COLO668 (cell line): Measurements from ENCODE around the gene ACOX3.
"Not testable (repeated sequence)": the region's sequence is repeated elsewhere in the genome, so short reads cannot be mapped to it uniquely, and the experiment has no call there.

Experiments
- DNase-seq: peaks from one replicate; lab custom pipeline; 2025; ENCODE audit not compliant: unreplicated experiment; lab: John Stamatoyannopoulos, UW

ACOX3 gene

DNA sequence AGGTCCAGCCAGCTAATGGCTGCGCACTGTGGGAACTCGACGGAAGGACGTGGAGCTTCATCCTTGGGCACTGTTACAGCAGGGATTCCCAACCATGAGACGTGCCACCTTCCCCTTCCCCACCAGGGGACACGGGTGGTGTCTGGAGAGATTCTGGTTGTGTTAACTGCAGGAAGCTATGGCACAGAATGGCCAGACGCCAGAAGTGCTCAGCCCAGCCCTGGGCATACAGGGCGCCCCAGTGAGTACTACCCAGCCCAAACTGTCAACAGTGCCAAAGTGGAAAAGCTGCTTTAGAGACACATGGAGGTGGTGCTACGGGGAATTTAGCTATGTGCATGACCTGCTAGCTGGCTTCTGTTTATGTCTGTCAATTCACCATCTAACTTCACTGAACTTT lies 32.8 kb downstream of the ACOX3 start:
- DNase-seq, result no peak

DNA sequence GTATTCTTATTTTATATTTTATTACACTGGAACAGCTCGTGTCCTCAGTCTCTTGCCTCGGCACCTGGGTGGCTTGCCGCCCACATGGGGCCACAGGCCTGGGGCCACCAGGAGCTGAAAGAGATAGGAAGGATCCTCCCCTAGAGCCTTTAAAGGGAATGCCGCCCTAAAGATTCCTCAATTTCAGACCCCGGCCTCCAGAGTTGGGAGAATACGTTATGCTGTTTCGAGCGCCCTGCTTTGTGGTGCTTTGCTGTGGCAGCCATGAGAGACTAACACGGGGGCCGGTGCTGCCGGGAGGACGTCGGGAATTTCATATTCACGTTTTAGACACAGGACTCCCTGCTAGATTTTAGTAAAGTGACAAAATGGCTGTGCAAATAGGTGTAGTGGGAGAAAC lies 33.2 kb downstream of the ACOX3 start:
- no peak for DNase-seq

DNA sequence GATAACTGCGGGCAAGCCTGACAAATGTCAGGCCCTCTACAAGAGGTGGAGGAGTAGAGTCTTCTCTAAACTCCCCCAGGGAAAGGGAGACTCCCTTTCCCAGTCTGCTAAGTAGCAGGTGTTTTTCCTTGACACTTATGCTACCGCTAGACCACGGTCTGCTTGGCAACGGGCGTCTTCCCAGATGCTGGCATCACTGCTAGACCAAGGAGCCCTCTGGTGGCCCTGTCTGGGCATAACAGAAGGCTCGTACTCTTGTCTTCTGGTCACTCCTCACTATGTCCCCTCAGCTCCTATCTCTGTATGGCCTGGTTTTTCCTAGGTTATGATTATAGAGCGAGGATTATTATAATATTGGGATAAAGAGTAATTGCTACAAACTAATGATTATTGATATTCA lies 33.6 kb downstream of the ACOX3 start:
- DNase-seq, result not testable (repeated sequence)

DNA sequence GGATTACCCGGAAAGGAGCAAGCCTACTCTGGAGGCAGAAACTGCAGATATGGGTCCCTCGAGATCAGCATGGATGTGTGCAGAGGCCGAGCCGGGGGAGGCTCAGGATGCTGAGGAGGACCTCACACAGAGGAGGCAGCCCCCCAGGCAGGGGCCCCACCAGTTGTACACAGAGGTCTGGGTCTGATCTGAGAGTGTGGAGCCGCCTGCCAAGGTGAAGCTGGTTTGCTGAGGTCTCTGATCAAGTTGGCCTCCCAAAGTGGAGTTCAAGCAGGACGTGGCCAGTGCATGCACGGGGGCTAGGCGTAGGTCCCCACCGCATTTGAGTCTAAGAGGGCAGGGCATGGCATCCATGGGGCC lies 35.0 kb downstream of the ACOX3 start:
- DNase-seq, result no peak

DNA sequence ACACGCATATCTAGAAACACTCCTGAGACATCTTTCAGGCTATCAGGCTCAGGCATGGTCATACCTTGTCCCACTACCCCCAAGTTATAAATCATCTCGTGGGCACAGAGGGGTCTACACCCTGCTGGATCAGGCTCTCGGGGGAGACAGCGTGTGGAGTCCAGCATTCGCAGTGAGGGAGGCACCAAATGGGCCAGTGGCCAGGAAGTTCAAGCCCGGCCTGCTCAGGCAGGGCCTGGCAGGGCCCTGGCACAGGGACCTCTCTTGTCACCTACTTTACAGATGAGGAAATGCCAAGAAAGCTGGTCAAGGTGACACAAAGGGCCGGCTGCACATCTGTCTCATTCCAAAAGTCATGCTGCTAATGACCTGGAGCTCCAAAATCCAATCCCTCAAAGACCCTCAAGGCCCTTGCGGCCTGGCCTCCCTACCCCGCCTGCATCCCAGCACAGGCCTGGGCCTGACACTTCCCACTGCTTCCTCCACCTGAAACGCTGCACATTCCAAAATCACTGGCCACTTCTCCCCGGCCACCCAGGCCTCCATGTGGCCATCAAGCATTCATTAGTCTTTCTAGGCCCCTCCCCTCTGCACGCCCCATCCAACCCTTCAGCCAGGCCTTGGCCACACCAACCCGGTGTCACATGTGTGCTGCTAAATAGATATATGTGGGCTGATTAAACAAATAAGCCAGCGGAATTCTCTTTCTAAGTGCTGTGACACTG lies 35.6 kb downstream of the ACOX3 start:
- no peak for DNase-seq

DNA sequence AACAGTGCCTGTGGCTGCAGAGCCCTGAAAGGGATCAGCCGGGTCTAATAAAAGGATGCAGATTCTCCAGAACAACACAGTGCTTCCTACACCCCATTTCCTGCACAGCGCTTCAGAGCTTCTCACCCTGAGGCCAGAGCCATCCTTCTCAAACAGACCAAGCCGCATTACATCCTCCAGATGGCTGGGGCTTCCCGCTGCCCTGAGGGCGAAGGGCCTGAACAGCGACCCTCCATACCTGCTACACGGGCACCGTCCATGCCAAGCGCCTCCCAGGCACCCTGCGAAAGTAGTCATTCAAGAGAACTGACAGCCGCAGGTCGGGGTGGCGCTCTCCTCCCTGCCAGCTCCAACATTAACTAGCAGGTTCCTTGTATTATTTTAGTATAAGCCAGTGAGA lies 36.5 kb downstream of the ACOX3 start:
- no peak for DNase-seq

DNA sequence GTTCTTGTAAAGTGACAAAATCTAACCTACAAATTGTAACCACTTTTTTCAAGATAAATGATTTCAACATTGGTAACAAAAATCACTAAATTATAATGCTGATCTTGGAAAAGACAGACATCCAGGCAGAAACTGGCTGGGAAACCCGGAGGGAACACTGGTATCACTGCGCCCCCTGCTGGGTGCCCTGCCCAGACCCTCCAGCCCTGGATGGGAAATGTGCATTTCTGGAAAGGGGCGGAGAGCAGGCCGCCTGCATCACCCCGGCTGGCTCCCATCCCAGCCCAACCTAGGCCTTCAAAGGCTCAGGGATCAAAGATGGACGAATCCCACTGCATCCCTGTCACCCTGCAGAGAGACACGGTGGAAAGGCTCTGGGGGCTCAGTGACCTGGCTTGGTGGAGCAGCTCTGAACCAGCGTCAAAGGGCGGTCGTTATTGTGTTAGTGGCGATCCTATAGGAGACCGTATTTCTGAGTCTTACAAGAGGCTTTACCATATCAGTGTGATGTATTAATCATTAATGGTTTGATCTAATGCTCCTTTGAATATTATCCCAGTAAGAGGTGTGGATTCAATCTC lies 37.3 kb downstream of the ACOX3 start:
- DNase-seq, result peak; percentile 76

DNA sequence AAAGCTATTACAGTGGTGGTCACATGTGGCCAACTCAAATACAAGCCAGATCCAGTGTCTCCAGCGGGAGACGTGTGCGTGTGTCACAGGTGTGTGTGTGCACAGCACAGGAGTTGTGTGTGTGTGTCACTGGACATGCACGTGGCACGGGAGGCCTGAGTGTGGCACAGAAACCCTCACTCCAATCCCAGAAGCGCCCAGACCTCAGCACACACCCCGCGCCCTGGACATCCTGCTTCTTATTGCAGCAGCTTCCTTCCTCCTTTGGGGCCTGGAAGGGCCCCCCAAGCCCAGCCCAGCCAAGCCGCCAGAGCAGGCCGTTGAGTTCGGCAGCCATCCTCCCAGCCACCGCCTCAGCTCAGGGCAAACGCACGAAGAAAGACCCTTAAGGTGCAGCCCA lies 37.9 kb downstream of the ACOX3 start:
- DNase-seq, result no peak

DNA sequence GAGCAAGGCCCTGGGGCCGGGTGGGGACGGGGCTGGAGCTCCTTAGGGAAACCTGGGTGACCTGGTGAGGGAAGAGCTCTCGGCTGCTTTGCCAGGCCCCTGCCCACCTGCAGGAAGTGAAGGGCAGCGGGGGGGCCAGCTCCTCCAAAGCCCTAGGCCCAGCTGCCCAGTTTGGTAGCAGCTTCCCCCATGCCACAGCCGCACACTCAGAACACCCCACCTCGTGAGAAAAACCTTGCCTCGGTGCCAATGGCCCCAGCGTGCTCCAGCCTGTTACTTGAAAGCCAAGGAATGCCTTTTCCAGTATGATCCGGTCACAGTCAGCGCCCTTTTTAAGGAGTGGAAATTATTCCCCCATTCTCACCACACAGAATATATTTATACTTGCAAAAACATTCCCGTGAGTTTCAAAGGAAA lies 38.3 kb downstream of the ACOX3 start:
- no peak for DNase-seq

DNA sequence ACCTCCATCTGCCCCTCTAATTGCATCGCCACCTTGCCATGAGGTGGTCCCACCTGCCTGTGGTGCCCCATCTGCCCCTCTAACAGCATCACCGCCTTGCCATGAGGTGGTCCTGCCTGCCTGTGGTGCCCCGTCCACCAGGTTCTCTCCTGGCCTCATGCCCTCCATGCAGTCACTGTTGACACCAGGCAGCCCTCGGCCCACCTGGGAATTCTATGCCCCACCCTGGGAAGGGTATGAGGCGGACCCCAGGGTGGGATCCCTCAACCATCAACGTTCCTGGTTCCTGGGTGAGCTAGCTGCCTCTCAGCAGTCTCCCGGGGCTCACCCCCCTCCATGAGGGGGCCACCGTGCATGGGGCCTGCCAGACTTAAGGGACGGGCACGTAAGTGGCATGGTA lies 38.9 kb downstream of the ACOX3 start:
- no peak for DNase-seq

DNA sequence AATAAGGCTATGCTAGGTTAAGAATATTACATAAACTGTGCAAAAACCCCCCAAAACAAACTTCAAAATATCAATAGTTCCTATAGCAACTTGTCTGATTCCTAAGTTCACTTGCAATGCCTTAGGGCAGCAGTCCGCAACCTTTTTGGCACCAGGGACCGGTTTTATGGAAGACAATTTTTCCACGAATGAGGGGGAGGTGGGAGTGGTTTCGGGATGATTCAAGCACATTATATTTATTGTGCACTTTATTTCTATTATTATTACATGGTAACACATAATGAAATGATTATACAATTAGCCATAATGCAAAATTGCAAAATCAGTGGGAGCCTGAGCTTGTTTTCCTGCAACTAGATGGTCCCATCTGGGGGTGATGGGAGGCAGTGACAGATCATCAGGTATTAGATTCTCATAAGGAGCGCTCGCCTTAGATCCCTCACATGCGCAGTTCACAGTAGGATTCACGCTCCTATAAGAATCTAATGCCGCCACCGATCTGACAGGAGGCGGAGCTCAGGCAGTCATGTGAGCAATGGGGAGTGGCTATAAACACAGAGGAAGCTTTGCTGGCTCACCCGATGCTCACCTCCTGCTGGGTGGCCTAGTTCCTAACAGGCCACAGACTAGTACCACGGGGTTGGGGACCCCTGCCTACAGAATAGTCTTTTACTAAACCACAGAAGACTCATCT lies 39.7 kb downstream of the ACOX3 start:
- no peak for DNase-seq

DNA sequence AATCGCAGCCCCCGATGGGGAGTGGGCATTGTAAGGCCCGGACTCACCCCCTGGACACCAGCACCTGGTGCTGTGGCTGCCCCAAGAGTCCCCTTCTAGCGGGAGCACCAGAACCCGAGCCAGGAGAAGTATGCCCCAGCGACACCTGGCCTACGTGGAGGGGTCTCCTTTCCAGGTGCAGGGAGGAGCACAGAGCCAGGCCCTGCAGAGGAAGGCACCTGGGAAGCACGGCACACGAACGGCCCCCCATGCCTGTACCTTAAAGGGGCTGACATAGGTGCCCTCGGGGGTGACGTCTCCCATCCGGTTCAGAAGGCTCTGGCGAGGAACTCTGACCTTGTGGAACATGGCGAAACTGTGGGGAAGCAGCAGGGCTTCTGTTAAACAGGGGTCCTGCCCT lies 41.2 kb downstream of the ACOX3 start:
- no peak for DNase-seq

DNA sequence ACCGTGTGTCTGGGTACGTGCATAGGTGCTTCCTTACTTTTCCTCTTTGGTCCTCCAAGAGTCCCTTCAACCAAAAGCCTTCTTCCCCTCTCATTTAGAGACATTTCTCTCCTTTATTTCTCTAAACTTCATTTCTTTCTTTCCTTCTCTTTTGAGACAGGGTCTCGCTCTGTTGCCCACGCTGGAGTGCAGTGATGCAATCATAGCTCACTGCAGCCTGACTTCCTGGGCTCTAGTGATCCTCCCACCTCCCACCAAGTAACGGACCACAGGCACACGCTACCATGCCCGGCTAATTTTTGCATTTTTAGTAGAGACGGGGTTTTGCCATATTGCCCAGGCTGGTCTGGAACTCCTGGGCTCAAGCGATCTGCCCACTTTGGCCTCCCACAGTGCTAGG lies 42.2 kb downstream of the ACOX3 start:
- no peak for DNase-seq

DNA sequence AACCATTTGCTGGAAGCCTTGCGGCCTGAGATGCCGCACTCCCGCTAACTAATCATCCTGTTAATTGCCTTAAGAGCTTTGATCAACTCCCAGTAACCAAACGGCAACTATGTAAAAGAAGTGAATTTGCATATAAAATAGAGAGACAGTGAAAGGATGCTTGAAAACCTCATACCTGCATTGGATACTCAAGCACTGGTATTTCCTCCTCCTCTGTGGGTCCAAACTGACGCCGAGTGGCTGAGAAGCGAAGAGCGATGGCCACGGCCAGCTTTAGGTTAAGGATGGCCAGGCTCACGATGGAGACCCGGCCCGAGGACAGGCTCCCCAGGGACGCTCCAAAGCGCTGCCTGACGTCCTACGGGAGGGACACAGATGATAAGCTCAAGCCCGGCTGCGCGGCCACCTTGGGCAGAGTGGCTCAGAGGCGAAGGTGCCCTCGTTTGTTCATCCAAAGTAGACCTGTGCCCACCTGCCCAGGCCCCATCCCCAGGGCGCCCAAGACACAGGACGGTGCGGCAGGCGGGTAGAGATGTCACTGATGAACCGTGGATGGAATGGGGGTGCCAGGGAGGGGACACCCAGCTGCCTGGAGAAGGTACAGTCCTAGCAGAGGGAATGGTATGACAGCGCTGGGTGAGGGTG lies 43.6 kb downstream of the ACOX3 start:
- DNase-seq, result no peak

DNA sequence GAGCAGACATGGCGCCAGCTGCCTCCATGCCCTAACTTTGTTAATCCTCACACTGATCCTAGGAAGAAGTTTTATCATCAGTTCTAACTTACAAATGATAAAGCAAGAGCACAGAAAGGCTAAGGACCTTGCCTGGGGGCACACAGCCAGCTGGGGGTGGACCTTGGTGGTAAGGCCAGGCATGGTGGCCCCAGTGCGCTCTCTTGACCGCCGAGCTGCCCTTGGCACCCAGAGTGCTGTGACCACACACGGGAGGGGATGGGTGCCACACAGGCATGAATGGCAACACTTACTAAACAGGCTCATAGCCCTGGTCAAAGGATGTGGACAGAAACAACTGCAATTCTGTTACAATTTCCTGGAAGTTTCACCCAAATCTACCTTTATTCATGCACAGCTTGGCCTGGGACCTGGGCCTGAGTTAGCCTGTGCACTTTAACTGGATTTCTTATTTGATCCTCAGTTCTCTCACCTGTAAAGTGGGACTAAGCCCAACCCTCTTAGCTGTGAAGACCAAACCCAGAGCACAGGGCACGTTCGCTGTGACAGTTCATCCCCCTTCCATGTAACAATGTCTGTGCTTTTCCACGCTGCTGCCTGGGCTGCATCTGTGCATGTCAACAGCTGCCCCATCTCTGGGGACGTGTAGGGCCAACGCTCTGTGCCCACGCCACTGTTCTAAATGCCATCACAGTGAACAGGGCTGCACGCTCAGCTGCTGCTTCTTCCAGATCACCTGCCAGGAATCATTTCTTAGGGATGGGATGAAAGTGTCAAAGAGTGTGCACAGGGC lies 44.8 kb downstream of the ACOX3 start:
- no peak for DNase-seq

DNA sequence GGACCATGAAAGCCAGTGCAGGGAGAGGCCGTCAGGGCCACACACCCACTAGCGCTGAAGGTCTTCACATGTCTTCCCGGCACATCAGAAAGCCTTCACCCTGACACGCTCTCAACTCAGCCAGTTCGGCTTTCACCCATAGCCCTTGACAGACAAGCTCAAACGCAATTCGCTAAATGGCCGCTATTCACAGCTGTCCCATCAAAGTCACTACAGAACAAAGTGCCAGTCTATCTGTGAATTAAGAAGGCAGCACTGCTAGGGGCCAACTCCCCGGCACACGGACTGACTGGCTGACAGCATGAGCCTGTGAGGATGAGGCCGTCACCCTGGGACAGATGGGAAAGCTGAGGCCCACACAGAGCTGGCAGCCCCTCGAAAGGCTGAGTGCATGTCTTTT lies 45.7 kb downstream of the ACOX3 start:
- DNase-seq, result no peak

DNA sequence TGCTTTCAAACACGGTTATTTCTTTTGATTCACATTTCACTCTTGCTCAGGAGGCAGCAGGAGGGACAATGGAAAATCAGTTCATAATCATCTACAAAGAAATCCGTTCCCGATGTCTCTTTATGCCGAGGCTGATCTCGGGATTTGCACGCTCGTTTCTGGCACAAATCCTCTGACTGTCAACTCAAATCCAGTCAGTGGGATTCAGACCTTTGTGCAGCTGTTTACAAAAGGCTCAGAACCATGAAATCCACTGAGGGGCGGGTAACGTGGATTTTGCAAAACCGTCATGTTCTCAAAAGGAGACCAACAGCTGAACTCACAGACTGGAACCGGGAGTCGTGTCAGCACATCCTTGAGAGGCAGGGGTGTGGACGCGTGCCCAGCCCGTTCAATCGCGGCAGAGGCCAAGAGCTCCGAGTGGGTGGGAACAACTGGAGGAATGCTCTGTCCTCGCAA lies 46.4 kb downstream of the ACOX3 start:
- DNase-seq, result no peak

DNA sequence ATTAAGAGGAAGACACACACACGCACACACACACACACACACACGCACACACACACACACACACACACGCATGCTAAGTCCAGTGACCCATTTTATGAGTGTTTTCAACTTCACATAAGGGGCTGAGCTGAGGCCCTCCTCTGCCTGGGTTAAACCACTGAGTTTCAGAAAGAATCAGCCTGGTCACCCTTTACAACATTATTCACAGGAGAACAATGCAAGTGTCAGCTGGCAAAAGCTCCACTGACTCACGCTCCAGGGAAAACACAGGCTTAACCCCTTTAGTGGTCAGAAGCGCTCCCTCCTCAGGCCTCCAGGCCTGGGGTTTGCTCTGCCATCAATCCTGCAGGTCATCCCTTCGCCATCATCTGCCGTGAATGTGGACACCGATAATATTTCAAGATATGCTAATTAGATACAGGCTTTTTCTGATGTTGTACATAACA lies 46.9 kb downstream of the ACOX3 start:
- DNase-seq, result no peak

DNA sequence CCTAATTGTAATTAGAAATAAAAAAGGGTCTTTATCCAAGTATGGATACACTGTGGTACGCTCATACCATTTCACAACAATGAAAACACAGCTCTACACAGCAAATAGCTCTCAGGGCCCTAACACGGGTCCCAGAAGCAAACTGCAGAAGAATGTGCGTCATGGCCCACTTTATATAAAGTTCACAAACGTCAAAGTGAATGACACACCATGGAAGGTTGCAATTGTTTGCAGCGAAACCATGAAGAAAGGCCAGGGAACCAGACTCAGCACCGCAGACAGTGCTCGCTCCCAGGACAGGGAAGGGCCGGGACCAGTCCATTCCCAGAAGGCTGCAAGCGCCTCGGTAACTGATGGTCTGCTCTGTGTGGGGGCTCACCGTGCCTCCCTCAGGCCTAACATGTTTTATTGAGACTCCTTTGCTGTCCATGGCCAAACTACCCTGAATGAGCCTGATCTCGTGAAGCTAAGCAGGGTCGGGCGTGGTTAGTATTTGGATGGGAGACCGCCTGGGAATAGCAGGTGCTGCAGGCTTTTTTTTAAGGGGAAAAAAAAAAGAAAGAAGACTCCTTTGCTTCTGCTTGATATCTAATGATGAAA lies 47.8 kb downstream of the ACOX3 start:
- no peak for DNase-seq

DNA sequence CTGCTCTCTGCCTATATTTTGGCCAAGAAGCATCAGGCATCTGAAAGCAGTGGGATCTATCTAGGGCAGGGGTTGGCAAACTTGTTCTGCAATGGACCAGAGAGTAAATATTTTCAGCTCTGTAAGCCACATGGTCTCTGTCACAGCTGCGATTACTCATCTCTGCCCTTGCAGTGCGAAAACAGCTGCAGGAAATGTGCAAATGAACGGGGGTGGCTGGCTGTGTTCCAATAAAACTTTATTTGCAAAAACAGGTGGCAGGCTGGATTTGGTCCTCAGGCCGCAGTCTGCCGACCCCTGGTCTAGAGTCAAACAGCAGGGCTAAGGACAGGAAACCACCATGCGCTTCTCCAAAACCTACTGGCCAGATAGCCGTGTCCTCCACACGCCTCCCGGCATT lies 48.6 kb downstream of the ACOX3 start:
- peak; percentile 21 for DNase-seq

DNA sequence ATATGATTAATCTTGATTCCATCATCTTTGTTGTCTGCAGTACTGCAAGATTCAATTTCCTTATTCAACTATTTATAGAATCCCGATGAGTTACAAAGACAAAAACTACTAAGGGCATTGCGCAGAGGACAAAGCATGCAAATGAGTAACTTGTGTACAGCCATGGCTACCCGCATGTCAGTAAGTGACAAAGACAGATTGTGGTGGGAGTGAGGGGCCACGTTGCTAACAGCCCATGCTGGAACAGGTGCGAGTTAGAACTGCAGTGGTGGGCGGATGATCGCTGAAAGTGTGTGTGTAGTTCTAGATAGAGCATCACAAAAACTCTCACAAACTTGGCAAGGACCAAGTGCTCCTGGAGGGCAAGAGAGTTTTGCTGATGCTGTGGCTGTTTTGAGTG lies 49.5 kb downstream of the ACOX3 start:
- no peak for DNase-seq
